Fibroblast of lung (primary cell): ENCODE results near the gene CHRM5. TPM values are rescaled to one million over a fixed set of nuclear protein-coding genes. Genes with fewer than 3 reads are reported as not detected.

ENCODE experiments used
- DNase-seq, 2 donors: peaks; one replicate each; pipeline versions ENCODE4 v3.0.0 to v3.0.0-alpha.2; 2010; ENCODE audit warnings: low read depth in 2 of 2
- H2AFZ ChIP-seq: 2 replicates; pipeline ENCODE4 v1.5.1; 2012; ENCODE audit warnings: low read length, control low read depth, inconsistent platforms
- H3K27ac ChIP-seq: 2 replicates; pipeline ENCODE4 v1.5.1; 2011; ENCODE audit warnings: low read length, control low read depth; ENCODE audit not compliant: insufficient read depth
- H3K27me3 ChIP-seq: 2 replicates; pipeline ENCODE4 v1.5.1; 2011; ENCODE audit warnings: mild to moderate bottlenecking, low read length; ENCODE audit not compliant: control insufficient read depth, insufficient read depth
- H3K36me3 ChIP-seq: 2 replicates; pipeline ENCODE4 v1.5.1; 2011; ENCODE audit warnings: low read length; ENCODE audit not compliant: control insufficient read depth, insufficient read depth
- H3K4me1 ChIP-seq: 2 replicates; pipeline ENCODE4 v1.5.1; 2011; ENCODE audit warnings: low read length; ENCODE audit not compliant: control insufficient read depth, insufficient read depth; ENCODE audit errors: extremely low read depth
- H3K4me2 ChIP-seq: 2 replicates; pipeline ENCODE4 v1.5.1; 2011; ENCODE audit warnings: low read length, control low read depth; ENCODE audit not compliant: insufficient read depth; ENCODE audit errors: extremely low read depth
- H3K4me3 ChIP-seq, 4 experiments: fragments of 200-600 bp in 1 of 4; sonication (generic) in 1 of 4; replicated peaks in 1 of 4; 2 replicates each; pipeline ENCODE4 v1.5.1; 2011 to 2016; ENCODE audit warnings: low read length in 4 of 4, low read depth in 3 of 4, mild to moderate bottlenecking in 3 of 4, control low read depth in 2 of 4, inconsistent platforms in 1 of 4, mixed read lengths in 1 of 4; ENCODE audit not compliant: insufficient read depth in 1 of 4; ENCODE audit errors: control extremely low read depth in 1 of 4
- H3K79me2 ChIP-seq: 2 replicates; pipeline ENCODE4 v1.5.1; 2012; ENCODE audit warnings: mild to moderate bottlenecking, low read length, inconsistent platforms; ENCODE audit not compliant: control insufficient read depth, insufficient read depth
- H3K9ac ChIP-seq: 2 replicates; pipeline ENCODE4 v1.5.1; 2011; ENCODE audit warnings: mild to moderate bottlenecking, low read length, control low read depth; ENCODE audit not compliant: insufficient read depth
- H3K9me3 ChIP-seq: 2 replicates; pipeline ENCODE4 v1.5.1; 2012; ENCODE audit warnings: low read depth, low read length; ENCODE audit not compliant: control insufficient read depth, insufficient read depth
- H4K20me1 ChIP-seq: 2 replicates; pipeline ENCODE4 v1.5.1; 2011; ENCODE audit warnings: low read length; ENCODE audit not compliant: control insufficient read depth, insufficient read depth; ENCODE audit errors: extremely low read depth
- CTCF ChIP-seq, 2 donors: IDR thresholded peaks in 1 of 2; conservative IDR thresholded peaks in 1 of 2; 1 replicate in 1 of 2; 2 replicates in 1 of 2; pipeline ENCODE4 v1.5.1; 2011 to 2012; ENCODE audit warnings: low read length in 2 of 2, control low read depth in 1 of 2, inconsistent platforms in 1 of 2, low read depth in 1 of 2, mild to moderate bottlenecking in 1 of 2
- EZH2 ChIP-seq: IDR thresholded peaks from 2 replicates; pipeline ENCODE4 v1.5.1; 2012; ENCODE audit warnings: low read length, control low read depth, mild to moderate bottlenecking; ENCODE audit errors: missing control alignments
- polyA plus RNA-seq, 2 donors: library from polyadenylated mRNA; depleted of rRNA in 1 of 2; stranded (reverse) in 1 of 2; unstranded in 1 of 2; fragments of >200 nt; gene quantifications; 2 replicates each; pipeline ENCODE4 v1.2.1, GENCODE V29; 2011 to 2012; ENCODE audit warnings: missing spikeins in 1 of 2
- total RNA-seq: library from RNA; depleted of rRNA; stranded (reverse); fragments of >200 nt; gene quantifications from 2 replicates; pipeline ENCODE4 v1.2.1, GENCODE V29; 2014

CHRM5 gene
- total and polyA plus RNA-seq, 2 donors (not counting 1 experiment from before 2014, with no cell fraction given): 0.03 TPM; not detected in 1

GRCh38 chr15:34102175-34102925 is 134.1 kb downstream of the CHRM5 start:
- no peaks in the 10 kb centered on the region for H3K27me3 ChIP-seq
- no peaks in the 10 kb centered on the region for H3K9me3 ChIP-seq
- peak overlapping the region; percentile 92 for H3K27ac ChIP-seq
- peaks cover 5% of the 10 kb centered on the region for H3K4me1 ChIP-seq
- H2AFZ ChIP-seq: peak overlapping the region; percentile 84
- peak overlapping the region; percentile 64 for H3K4me2 ChIP-seq
- no peak for DNase-seq
- no peaks in the 10 kb centered on the region for H4K20me1 ChIP-seq
- peak overlapping the region; percentile 96 for H3K9ac ChIP-seq
- H3K79me2 ChIP-seq: peaks cover 39% of the 10 kb centered on the region
- peaks cover 2% of the 10 kb centered on the region for H3K36me3 ChIP-seq
- TF ChIP-seq CTCF (conservative IDR thresholded peaks at IDR 0.05 in 1 of 2, IDR thresholded peaks at IDR 0.05 in 1 of 2; ENCODE audit: low read depth in 1 of 2, low read length in 2 of 2) (no peak), EZH2 (no peak)
- H3K4me3 ChIP-seq: peak overlapping the region; percentile 81 to 93 (median 86)

- no peak overlapping the region for H2AFZ ChIP-seq
- no peaks in the 10 kb centered on the region for H3K9me3 ChIP-seq
- H3K4me2 ChIP-seq: no peak overlapping the region
- H3K4me1 ChIP-seq: peaks cover 3% of the 10 kb centered on the region
- no peak overlapping the region for H3K4me3 ChIP-seq
- no peaks in the 10 kb centered on the region for H4K20me1 ChIP-seq
- DNase-seq: no peak
- no peak overlapping the region for H3K27ac ChIP-seq
- no peak overlapping the region for H3K9ac ChIP-seq
- TF ChIP-seq EZH2 (no peak), CTCF (conservative IDR thresholded peaks at IDR 0.05 in 1 of 2, IDR thresholded peaks at IDR 0.05 in 1 of 2; ENCODE audit: low read depth in 1 of 2, low read length in 2 of 2) (no peak)
- peaks cover 7% of the 10 kb centered on the region for H3K79me2 ChIP-seq
- no peaks in the 10 kb centered on the region for H3K27me3 ChIP-seq
- no peaks in the 10 kb centered on the region for H3K36me3 ChIP-seq
Measured at GRCh38 chr15:34106423-34106822, 138.1 kb downstream of the CHRM5 start.

- Histone ChIP-seq H3K9ac (no peak overlapping the region), H3K4me1 (peaks cover 3% of the 10 kb centered on the region), H3K9me3 (no peaks in the 10 kb centered on the region), H3K4me2 (no peak overlapping the region), H3K4me3 (no peak overlapping the region), H3K27me3 (no peaks in the 10 kb centered on the region), H3K27ac (no peak overlapping the region), H2AFZ (no peak overlapping the region), H3K79me2 (peaks cover 5% of the 10 kb centered on the region), H4K20me1 (no peaks in the 10 kb centered on the region), H3K36me3 (no peaks in the 10 kb centered on the region)
- TF ChIP-seq EZH2 (no peak), CTCF (conservative IDR thresholded peaks at IDR 0.05 in 1 of 2, IDR thresholded peaks at IDR 0.05 in 1 of 2; ENCODE audit: low read depth in 1 of 2, low read length in 2 of 2) (no peak)
- no peak for DNase-seq
Measured at GRCh38 chr15:34107315-34107714, 139.0 kb downstream of the CHRM5 start.
